ENCODE measurements around the gene ZNF385B.

DNA sequence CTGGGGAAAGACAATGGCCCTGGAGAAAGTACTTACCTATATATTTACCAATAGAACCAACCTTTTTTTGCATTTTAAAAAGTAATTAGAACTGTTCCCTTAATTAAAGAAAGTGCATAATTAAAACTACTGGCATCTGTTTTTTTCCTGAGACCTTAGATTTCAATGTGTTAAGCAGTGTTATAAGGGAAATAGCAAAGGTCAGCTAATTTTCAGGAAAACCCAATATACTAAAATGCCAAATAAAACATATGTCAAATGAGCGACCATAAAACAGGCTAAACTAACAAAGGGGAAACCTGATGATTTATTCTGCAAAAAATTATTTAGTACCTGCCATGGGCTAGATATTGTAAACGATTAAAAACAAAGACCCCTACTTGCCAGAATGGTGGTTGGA, 372.8 kb downstream of the ZNF385B start:
- TF ChIP-seq, protein P1, sequence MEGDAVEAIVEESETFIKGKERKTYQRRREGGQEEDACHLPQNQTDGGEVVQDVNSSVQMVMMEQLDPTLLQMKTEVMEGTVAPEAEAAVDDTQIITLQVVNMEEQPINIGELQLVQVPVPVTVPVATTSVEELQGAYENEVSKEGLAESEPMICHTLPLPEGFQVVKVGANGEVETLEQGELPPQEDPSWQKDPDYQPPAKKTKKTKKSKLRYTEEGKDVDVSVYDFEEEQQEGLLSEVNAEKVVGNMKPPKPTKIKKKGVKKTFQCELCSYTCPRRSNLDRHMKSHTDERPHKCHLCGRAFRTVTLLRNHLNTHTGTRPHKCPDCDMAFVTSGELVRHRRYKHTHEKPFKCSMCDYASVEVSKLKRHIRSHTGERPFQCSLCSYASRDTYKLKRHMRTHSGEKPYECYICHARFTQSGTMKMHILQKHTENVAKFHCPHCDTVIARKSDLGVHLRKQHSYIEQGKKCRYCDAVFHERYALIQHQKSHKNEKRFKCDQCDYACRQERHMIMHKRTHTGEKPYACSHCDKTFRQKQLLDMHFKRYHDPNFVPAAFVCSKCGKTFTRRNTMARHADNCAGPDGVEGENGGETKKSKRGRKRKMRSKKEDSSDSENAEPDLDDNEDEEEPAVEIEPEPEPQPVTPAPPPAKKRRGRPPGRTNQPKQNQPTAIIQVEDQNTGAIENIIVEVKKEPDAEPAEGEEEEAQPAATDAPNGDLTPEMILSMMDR (IDR thresholded peaks at IDR 0.05; ENCODE audit: low read length), result no peak
- no peak for TF ChIP-seq EZH2phosphoT487 (IDR thresholded peaks at IDR 0.05; ENCODE audit: low read length)
- TF ChIP-seq EZH2 (optimal IDR thresholded peaks at IDR 0.05; ENCODE audit: low read depth, low read length), result no peak

Data from MM.1S (cell line).